ENCODE measurements around the gene WNT4.

GRCh38 chr1:22132517-22133235 is 10.2 kb downstream of the WNT4 start:
- TF ChIP-seq POLR2A (IDR thresholded peaks at IDR 0.05) = no peak
- no peak for TF ChIP-seq CTCF (IDR thresholded peaks at IDR 0.05)

Data from gastroesophageal sphincter (tissue), 3 donors.